Measurements from ENCODE around the gene RNF150.

Gene RNF150

GRCh38 chr4:141039156-141039555, 94.1 kb downstream of the RNF150 start:
- no peaks in the 10 kb centered on the region for H4K20me1 ChIP-seq (ENCODE audit: insufficient read depth, low read length, poor library complexity, severe bottlenecking)
- H3K9me3 ChIP-seq (ENCODE audit: insufficient read depth, low read depth, low read length): no peaks in the 10 kb centered on the region
- no peaks in the 10 kb centered on the region for H3K27me3 ChIP-seq (ENCODE audit: insufficient read depth, low read length, poor library complexity, severe bottlenecking)
- H3F3A ChIP-seq (ENCODE audit: low read depth): no peaks in the 10 kb centered on the region
- H3K9ac ChIP-seq (ENCODE audit: low read depth, low read length, poor library complexity, severe bottlenecking): no peak overlapping the region
- no peak overlapping the region for H3K4me3 ChIP-seq (ENCODE audit: low read length, poor library complexity, severe bottlenecking)
- TF ChIP-seq EZH2phosphoT487 (IDR thresholded peaks at IDR 0.05; ENCODE audit: borderline replicate concordance): no peak
- no peak for TF ChIP-seq CTCF (conservative IDR thresholded peaks at IDR 0.05; ENCODE audit: low read length)
- no peaks in the 10 kb centered on the region for H3K9me2 ChIP-seq (replicated peaks; ENCODE audit: low read depth, low read length)
- peaks cover 4% of the 10 kb centered on the region for H3K4me1 ChIP-seq (ENCODE audit: insufficient read depth, low read length, poor library complexity, severe bottlenecking)
- no peak overlapping the region for H3K4me2 ChIP-seq (ENCODE audit: low read depth, low read length, poor library complexity, severe bottlenecking)
- H3K79me2 ChIP-seq (ENCODE audit: insufficient read depth, low read length): no peaks in the 10 kb centered on the region
- H2AFZ ChIP-seq (ENCODE audit: low read length): no peak overlapping the region
- H3K36me3 ChIP-seq (ENCODE audit: insufficient read depth, low read length): no peaks in the 10 kb centered on the region

GRCh38 chr4:141038428-141038827, 94.8 kb downstream of the RNF150 start:
- Histone ChIP-seq H3K9me3 (ENCODE audit: insufficient read depth, low read depth, low read length) (peaks cover 5% of the 10 kb centered on the region; the same call in 1 of the 2 replicates), H3K9ac (ENCODE audit: low read depth, low read length, poor library complexity, severe bottlenecking) (no peak overlapping the region), H4K20me1 (ENCODE audit: insufficient read depth, low read length, poor library complexity, severe bottlenecking) (no peaks in the 10 kb centered on the region), H3K27me3 (ENCODE audit: insufficient read depth, low read length, poor library complexity, severe bottlenecking) (no peaks in the 10 kb centered on the region), H3K79me2 (ENCODE audit: insufficient read depth, low read length) (no peaks in the 10 kb centered on the region), H2AFZ (ENCODE audit: low read length) (no peak overlapping the region), H3K4me2 (ENCODE audit: low read depth, low read length, poor library complexity, severe bottlenecking) (no peak overlapping the region), H3F3A (ENCODE audit: low read depth) (no peaks in the 10 kb centered on the region), H3K36me3 (ENCODE audit: insufficient read depth, low read length) (no peaks in the 10 kb centered on the region), H3K4me1 (ENCODE audit: insufficient read depth, low read length, poor library complexity, severe bottlenecking) (peaks cover 4% of the 10 kb centered on the region), H3K9me2 (replicated peaks; ENCODE audit: low read depth, low read length) (no peaks in the 10 kb centered on the region), H3K4me3 (ENCODE audit: low read length, poor library complexity, severe bottlenecking) (no peak overlapping the region)
- TF ChIP-seq CTCF (conservative IDR thresholded peaks at IDR 0.05; ENCODE audit: low read length): no peak
- no peak for TF ChIP-seq EZH2phosphoT487 (IDR thresholded peaks at IDR 0.05; ENCODE audit: borderline replicate concordance)

GRCh38 chr4:141037446-141037845, 95.8 kb downstream of the RNF150 start:
- no peaks in the 10 kb centered on the region for H3K9me2 ChIP-seq (replicated peaks; ENCODE audit: low read depth, low read length)
- H3K4me3 ChIP-seq (ENCODE audit: low read length, poor library complexity, severe bottlenecking): no peak overlapping the region
- H3K4me1 ChIP-seq (ENCODE audit: insufficient read depth, low read length, poor library complexity, severe bottlenecking): peaks cover 4% of the 10 kb centered on the region
- H3F3A ChIP-seq (ENCODE audit: low read depth): no peaks in the 10 kb centered on the region
- H3K36me3 ChIP-seq (ENCODE audit: insufficient read depth, low read length): no peaks in the 10 kb centered on the region
- TF ChIP-seq CTCF (conservative IDR thresholded peaks at IDR 0.05; ENCODE audit: low read length) (no peak), EZH2phosphoT487 (IDR thresholded peaks at IDR 0.05; ENCODE audit: borderline replicate concordance) (no peak)
- H3K79me2 ChIP-seq (ENCODE audit: insufficient read depth, low read length): no peaks in the 10 kb centered on the region
- H2AFZ ChIP-seq (ENCODE audit: low read length): no peak overlapping the region
- no peak overlapping the region for H3K4me2 ChIP-seq (ENCODE audit: low read depth, low read length, poor library complexity, severe bottlenecking)
- H4K20me1 ChIP-seq (ENCODE audit: insufficient read depth, low read length, poor library complexity, severe bottlenecking): no peaks in the 10 kb centered on the region
- peaks cover 7% of the 10 kb centered on the region; the same call in 1 of the 2 replicates for H3K9me3 ChIP-seq (ENCODE audit: insufficient read depth, low read depth, low read length)
- H3K9ac ChIP-seq (ENCODE audit: low read depth, low read length, poor library complexity, severe bottlenecking): no peak overlapping the region
- no peaks in the 10 kb centered on the region for H3K27me3 ChIP-seq (ENCODE audit: insufficient read depth, low read length, poor library complexity, severe bottlenecking)
